Activated CD4-positive, alpha-beta T cell treated with anti-CD3 and anti-CD28 coated beads, Interleukin-2, amount 50 U/mL, for 1 hour (primary cell): ENCODE measurements around the gene LCN15.
A peak's percentile ranks its signal among the peaks of the same experiment; 100 is the strongest.

Experiments used
- DNase-seq: peaks from one replicate; pipeline ENCODE4 v3.0.0-alpha.2; 2020

The LCN15 gene

DNA sequence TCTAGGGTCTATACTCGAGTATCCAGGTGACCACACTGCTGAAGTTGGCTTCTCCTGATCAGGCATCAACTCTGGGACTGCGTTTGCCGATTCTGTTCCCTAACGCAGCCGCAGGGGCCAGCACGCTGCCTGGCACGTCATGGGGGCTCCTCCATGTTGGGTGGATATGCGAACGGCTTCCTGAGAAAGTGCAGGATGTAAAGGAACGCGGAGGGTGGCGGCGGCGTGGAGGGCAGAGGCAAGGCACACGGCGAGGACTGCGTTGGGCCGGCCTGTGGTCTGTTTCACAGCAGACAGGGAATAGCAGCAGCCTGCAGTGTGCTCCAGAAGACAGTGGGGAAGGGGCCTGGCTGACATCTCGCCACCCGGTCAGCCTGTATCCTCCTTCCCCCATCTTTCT lies 25.4 kb downstream of the LCN15 start:
- no peak for DNase-seq

DNA sequence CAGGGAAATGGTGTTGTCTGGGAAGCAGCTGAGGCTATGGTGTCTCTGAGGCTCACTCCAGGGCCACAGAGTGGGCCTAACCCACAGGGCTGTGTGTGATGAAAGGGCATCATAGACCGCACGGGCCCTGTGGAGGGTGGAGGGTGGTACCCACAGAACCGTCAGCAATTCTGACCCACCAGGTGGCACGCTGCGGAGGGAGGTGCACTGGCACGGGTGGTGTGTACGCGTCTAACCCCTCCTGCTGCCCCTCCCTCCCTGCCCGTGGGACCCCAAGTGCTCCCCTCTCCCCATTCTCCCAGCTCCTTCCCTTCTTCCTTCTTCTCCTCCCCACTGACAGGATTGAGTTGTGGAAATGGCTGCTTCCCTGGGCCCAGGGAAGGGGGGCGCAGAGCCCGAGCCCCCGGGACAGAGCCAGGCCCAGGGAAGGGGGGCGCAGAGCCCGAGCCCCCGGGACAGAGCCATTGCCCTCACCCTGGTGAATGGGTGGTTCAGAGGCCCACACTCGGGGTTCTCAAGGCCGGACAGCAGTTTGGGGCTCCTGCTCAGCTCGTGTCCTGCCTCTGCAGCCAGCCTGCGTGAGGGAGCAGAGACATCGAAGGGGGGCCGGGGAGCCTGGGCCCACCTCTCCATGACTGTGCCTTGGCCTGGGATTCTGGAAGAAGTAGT lies 28.4 kb downstream of the LCN15 start:
- no peak for DNase-seq

DNA sequence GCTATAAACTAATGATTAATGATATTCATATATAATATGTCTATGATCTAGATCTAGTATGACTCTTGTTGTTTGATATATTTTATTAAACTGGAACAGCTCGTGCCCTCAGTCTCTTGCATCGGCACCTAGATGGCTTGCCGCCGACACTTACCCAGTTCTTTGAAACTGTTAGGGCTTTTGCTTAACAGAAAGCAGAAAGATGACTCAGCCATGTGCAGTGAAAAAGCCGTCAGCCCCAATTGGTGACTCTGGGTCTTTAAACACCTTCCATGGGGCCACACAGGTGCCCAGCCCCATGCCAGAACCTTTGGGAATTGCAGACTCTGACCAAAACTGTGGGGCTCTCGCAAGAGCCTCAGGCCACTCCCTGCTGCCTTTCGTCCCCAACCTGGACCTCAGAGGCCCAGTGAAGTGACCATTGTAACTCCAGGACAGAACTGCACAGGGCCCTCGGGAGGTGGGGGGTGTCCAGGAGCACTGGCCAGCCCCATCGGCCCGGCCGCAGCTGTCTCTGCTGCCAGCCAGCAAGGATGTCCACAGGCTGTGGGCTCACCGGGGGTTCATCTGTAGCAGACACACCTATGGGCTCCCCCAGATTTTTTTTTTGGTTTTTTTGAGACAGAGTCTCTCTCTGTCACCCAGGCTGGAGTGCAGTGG lies 29.4 kb downstream of the LCN15 start:
- DNase-seq = no peak

DNA sequence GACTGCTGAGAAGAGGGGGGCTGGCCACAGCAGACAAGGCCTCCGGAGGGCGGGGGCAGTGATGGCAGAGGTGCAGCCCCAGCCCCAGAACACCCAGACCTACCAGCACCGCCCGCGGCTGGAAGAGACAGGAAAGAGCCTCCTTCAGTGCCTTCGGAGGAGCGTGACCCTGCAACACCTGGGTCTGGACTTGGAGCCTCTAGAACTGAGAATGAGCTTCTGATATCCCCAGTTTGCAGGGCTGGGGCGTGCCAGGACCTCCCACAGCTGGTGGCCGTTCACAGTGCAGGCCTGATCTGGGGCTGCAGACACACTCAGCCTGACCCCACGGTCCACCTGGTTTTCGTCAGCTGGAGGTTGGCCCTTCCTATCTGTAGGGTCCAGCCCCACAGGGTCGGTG lies 30.7 kb downstream of the LCN15 start:
- no peak for DNase-seq

DNA sequence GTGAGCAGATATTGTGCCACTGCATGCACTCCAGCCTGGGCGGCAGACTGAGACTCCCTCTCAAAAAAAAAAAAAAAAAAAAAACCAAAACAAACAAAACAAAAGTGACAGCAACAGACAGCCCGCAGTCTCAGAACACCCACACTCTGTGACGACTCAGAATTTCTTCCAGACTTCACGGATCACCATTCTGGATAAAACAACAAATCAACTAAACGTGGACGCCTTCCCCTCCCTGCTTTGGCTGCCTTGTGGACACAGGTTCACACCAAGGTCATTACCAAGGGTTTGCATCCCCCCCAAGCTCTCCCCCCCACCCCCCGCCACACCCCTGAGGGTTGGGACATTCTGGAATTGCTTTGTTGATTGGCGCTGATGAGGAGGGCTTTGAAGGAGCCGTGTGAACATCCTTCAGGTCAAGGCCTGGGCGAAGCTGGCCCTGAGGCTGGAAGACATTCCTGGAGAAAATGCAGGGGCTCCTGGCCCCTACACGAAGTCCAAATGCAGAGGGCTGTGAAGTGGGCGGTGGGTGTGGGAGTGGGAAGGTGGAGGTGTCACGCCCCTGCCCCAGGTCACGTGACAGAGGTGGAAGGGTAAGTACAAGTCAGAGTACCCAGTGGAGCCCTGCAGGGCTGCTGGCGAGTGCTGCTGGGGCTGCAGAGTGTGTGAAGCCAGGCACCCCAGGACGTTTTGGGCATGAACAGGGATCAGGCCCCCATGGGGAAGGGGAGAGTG lies 31.7 kb downstream of the LCN15 start:
- DNase-seq = no peak

DNA sequence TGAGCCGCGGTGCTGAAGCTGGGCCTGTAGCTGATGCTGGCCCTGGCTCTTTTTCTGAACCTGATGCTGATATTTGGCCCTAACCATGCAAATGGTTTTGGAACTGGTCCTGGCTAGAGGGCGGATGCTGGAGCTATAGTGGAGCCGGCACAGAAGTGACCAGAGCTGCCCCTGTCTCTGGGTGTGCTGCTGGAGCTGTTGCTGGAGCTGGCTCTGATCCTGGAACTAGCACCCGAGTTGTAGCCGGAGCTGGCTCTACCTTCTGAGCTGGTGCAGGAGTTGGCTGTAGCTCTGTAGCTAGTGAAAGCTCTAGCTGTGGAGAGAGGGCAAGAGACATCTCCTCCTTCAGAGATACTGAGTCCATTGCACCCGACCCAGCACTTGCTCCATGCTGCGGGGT lies 34.4 kb downstream of the LCN15 start:
- no peak for DNase-seq

DNA sequence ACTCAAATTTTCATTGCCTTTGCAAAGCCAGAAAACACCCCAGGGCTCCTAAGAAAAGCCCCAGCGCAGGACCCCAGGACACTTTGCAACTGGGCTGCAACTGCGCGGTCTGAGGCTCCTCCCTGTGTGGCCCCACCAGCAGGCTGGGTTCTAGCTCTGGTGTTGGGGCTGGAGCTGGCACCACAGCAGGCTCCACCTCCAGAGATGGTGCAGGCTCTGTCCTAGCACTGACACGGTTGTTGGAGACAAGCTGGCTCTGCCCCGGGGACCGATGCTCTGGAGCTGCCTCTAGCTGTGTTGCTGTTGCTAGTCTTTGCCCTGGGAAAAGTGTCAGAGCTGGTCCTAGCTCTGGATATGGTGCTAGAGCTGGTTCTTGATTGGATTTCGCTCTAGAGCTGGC lies 35.2 kb downstream of the LCN15 start:
- DNase-seq = no peak

DNA sequence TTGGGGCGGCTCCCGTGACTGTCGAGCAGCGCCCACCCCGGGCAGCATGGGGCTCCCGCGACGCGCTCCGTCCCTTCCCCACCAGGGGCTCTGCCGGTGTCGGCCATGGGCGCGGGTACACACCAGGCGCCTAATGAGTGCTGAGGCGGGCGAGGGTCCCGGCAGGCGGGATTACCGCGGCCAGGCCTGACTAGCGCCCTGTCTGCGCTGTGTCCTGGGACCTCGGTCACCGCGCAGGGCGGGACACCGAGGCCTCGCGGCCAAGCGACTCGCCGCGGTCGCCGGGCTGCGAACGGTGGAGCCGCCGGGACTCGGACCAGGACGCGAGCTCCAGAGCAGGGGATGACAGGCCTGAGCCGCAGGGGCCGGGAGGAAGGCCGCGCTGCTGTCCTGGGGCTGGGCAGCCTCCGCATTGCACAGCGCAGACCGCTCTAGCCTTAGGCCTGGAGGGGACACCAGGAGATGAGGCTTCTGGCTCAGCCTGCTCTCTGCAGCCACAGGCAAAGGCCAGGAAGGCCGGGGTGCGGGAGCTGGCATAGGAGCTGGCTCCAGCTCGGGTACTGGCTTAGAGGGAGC lies 35.7 kb downstream of the LCN15 start:
- DNase-seq = no peak

DNA sequence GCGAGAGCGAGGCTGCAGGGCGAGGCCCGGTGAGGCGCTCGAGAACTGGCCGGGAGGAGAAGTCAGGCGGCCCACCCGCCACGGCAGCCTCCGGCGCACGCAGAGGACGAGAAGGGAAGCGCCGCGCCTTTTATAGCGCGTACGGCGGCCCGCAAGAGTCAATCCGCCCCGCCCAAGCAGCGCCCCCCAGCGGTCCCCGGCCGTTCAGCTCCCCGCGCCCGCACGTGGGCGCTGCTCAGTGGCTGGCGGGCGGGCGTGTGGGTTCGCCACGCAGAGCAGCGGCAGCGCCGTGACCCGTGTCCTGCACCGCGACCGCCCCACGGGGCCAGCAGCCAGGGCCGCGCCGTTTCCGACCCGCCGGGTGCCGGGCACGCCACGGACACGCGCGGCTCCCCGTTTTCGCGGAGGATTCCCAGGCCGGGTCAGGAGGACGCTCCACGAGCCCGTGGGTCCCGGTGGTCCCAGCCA lies 36.2 kb downstream of the LCN15 start:
- DNase-seq = peak; percentile 93

DNA sequence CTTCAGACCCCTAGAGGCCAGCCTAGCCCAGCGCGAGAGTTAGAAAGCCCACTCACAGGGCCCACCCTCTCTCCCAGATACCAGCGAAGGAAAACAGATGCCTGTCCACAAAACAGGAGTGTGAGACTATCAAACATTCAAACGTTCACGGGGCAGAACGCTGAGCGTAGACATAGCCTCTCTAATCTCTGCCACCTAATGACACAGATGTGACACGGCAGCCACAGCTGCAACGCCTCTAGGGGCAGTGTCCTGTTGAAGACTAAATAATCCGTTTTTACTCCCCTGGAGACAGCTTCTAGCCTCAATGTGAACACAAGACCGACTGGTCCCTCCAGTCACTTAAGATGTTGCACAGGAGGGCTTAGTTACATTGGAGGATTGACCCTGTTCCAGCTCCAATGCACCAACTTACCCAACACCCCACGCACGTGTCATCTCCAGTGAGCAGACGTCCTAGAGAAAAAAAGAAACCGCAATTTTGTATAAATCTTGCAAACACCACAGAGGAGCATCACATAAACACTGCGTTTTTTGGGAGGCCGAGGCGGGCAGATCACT lies 37.6 kb downstream of the LCN15 start:
- peak; percentile 52 for DNase-seq

DNA sequence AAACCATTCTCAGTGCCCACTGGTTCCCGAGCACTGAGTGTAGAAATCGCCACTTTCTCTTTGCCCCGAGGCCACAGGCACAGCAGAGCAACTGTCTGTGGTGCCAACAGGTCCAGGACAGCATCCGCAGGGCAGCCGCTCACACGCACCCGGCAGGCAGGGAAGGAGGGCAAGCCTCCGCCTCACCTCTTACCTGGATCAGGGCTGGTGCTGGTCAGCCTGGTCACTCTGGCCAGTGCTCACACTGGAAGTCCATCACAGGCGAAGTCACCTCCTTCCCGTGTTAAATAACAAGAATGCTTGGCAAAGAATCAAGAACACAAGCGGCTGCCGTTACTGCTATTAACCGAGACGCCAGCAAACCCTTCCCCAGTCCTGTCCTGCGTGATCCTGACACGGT lies 38.2 kb downstream of the LCN15 start:
- DNase-seq = no peak

DNA sequence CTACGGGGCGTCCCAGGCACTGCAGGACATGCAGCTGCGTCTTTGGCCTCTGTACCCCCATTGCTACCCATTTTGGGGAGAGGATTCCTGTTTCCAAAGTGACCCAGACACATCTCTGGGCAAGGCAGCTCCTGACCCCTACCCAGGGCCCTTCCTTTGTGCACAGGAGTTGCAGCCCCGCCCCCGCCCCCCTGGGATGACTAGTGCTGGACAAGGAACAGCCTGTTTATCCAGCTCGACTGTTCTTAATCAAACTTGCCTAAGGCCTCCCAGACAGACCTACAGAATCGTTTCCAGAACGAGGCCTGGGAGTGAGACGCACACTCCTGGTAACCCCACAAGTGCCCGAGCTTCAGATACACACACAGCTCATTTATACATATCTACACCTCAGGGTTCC lies 38.7 kb downstream of the LCN15 start:
- no peak for DNase-seq

DNA sequence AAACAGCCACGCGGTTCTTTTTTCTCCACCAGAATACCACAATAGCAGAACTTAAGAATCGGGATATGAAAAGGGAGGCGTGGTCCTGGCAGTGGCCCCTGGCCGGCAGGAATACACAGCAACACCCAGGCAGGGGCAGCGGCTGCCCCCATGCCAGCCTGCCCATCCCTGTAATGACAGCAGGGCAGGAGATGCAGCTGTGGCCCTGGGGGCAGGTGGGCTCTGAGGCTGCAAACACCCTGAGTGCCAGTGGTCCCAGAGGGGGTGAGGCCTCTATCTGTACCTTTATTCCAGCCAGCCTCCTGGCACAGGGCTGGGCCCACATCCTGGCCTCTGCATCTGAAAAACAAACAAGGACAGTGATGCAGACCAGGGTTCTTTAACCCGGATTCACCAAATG lies 39.5 kb downstream of the LCN15 start:
- DNase-seq = no peak

DNA sequence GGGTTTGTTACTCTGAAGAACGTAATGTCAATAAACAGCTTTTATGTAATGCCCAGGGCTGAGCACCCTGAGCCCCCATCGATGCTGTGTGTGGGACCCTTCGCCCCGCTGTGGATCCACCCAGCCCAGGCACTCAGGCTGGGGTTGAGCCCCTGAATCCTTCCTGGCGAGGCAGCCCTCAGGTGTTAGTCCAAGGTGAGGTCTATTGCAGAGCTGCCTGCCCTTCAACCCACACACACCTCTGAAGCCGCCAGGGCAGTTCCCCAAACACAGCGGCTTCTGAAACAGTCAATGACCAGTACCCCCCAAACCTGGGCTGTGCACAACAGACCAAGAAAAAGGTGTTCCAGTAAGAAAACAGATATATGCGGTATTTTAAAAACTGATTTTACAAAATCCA lies 40.3 kb downstream of the LCN15 start:
- DNase-seq = no peak

DNA sequence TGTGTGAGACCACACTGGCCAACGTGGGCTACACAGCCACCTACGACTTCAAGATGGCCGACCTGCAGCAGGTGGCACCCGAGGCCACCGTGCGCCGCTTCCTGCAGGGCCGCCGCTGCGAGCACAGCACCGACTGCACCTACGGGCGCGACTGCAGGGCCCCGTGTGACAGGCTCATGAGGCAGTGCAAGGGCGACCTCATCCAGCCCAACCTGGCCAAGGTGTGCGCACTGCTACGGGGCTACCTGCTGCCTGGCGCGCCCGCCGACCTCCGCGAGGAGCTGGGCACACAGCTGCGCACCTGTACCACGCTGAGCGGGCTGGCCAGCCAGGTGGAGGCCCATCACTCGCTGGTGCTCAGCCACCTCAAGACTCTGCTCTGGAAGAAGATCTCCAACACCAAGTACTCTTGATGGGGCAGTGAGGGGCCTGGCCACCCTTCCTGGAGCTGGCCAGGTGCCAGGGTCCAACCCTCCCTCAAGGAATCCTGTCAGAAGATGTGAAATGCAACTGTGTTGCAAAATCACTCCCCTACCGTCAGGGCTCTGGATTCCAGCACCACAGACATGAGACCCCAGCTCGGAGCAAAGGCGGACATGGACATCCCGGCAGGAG lies 40.8 kb downstream of the LCN15 start:
- DNase-seq = no peak

DNA sequence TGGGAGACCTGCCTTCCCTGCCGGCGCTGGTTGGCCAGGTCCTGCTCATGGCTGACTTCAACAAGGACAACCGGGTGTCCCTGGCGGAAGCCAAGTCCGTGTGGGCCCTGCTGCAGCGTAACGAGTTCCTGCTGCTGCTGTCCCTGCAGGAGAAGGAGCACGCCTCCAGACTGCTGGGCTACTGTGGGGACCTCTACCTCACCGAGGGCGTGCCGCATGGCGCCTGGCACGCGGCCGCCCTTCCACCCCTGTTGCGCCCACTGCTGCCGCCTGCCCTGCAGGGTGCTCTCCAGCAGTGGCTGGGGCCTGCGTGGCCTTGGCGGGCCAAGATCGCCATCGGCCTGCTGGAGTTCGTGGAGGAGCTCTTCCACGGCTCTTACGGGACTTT lies 41.4 kb downstream of the LCN15 start:
- DNase-seq = no peak

DNA sequence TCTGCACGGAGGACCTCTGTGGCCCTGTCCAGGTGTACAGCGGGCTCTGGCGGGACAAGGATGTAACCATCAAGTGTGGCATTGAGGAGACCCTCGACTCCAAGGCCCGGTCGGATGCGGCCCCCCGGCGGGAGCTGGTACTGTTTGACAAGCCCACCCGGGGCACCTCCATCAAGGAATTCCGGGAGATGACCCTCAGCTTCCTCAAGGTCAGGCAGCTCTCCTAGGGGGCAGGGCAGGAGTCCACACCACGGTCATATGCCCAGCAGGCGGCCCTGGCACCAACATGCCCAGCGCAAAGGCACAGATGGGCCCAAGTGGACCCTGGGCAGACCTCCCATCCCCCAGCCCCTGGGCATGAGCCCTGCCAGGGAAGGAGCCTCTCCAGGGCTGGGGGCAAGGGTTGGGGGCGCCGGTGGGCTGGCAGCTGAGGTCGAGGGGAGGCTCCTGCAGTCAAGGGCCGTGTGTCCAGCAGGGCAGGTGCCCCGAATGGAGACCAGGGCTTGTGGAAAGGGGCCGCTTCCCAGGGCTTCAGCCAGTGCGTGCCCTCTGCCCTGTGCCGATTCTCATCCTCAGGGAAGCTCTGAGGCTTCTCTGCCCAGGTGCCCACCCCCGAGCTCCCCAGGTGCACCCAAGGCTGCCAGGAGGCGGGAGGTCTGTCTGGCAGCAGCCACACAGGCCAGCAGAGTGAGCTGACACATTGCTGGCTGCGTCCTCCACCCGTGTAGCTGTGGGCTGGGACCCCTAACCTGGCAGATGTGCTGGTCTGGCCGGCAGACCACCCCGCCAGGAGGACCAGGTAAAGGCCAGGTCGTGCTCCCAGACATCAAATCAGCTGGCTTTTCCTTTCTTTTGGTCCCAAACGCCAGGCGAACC lies 42.0 kb downstream of the LCN15 start:
- DNase-seq = no peak

DNA sequence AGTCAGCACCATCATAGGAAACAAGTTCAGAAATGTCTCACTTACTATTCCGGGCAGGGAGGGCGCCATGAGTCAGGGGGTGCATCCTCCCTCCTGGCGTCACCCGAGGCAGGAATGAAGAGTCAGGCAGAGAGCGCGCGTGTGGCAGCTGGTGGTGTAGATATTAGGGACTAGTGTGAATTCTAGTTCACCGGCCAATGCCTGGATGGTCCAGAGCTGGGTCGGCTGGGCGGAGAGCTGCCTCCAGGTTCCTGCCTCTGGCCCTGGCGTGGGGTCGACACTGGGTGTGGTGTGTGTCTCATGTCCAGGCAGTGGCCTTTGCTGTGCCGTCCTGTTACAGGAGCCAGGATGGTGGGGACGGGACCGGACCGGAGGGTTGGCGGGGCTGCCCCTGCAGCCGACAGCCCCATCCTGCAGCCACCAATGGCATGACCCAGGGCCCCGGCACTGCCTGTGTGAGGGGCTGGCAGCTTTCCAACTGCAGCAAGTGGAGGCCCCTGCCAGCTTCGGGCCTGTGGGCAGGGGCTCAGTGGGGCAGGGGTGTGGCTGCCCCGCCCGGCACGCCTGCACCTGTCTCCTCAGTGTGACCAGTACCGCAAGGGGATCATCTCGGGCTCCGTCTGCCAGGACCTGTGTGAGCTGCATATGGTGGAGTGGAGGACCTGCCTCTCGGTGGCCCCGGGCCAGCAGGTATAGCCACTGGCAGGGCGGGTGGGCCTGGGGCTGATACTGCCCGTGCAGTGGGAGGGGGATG lies 42.8 kb downstream of the LCN15 start:
- DNase-seq = no peak

DNA sequence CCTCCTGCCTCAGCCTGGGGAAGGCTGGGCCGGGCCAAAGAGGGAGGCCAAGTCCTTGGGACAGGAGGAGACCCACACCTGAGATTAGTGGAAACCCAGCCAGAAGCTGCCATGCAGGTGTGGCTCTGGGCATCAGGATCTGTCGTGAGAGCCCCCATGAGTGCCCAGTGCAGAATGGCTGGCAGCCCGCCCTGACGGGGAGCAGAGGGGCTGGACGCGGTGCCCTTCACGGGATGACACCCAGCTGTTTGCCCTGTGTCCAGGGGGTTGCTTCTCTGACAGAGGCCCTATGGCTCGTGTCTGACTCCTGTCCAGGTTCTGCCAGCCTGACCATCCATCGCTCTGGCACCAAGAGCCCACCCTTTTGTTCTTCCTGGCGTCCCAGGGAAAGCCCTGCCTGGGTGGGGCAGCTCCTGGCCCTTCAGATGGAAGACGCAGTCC lies 43.4 kb downstream of the LCN15 start:
- no peak for DNase-seq

DNA sequence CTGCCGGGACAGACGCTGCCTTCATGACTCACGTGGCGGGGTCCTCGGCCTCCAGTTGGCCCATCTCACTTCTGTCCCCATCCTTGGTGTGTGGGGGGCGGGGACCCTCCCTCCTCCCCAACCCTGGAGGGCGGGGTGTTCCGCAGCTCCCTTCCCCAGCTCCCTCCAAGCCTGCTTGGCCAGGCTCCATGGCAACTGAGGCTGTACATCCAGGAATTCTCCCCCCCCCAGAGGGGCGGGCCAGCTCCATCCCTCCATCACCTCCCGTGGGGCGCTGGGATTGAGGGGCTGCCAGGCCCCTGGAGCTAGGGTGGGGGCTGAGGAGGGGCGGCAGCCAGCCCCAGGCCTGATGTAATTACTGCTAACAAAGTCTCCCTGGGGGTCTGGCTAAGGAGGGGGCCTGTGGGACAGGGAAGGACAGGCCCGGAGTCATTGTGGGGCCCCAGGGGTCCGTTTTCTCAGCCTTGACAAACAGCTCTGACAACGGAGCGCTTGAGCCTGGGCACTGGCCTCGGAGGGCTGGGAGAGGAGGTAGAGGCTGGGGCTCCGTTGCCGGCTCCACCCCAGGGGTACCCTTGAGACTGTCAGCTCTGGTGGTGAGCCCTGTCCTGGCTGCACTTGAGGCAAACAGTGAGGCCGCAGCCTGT lies 43.9 kb downstream of the LCN15 start:
- DNase-seq = no peak
